Hair follicular keratinocyte (primary cell): ENCODE measurements around the gene ZPR1. TPM values are rescaled to one million over a fixed set of nuclear protein-coding genes. Genes with fewer than 3 reads are reported as not detected.

Source experiments
- total RNA-seq: library from RNA; depleted of rRNA; stranded (reverse); fragments of >200 nt; gene quantifications from 2 replicates; pipeline ENCODE4 v1.2.3, GENCODE V29; 2015

ZPR1 gene
- total RNA-seq: 50.1 and 59.5 TPM in 2 replicates

GRCh38 chr11:116787786-116788486 lies at the start of gene ZPR1:
TSS of gene ZPR1 (minus strand) at chr11:116788023. CDS start at chr11:116787990, 33 bp downstream.

GRCh38 chr11:116829525-116830183 lies 41.8 kb upstream of the ZPR1 start, which contains the start of gene APOC3:
TSS of gene APOC3 (plus strand) at chr11:116829907. CDS start at chr11:116830583, 676 bp downstream.

GRCh38 chr11:116823031-116823843 lies 35.4 kb upstream of the ZPR1 start, which contains the start of gene APOA4:
TSS of gene APOA4 (minus strand) at chr11:116823304. CDS start at chr11:116823191, 113 bp downstream.

GRCh38 chr11:116791813-116792143 lies 4.0 kb upstream of the ZPR1 start, which contains the start of gene APOA5:
TSS of gene APOA5 (minus strand) at chr11:116791879. CDS start at chr11:116791860, 19 bp downstream.

GRCh38 chr11:116772443-116773202 lies 15.2 kb downstream of the ZPR1 start, which contains the start of gene BUD13:
TSS of gene BUD13 (minus strand) at chr11:116772987. CDS start at chr11:116772964, 23 bp downstream.

Other genes starting within 250 kb of the ZPR1 start
- gene BUD13, start 15.0 kb downstream of the ZPR1 start, total RNA-seq: 8.5 and 13.6 TPM in 2 replicates
- gene APOA5, start 3.9 kb upstream of the ZPR1 start, total RNA-seq: not detected in 2 replicates
- gene APOA4, start 35.3 kb upstream of the ZPR1 start, total RNA-seq: not detected in 2 replicates
- not detected in 2 replicates for gene APOC3, start 41.9 kb upstream of the ZPR1 start, total RNA-seq
- not detected in 2 replicates for gene APOA1, start 49.6 kb upstream of the ZPR1 start, total RNA-seq